ENCODE data around the gene ACOX3. TPM values are rescaled to one million over a fixed set of nuclear protein-coding genes. Genes with fewer than 3 reads are reported as not detected.

The ACOX3 gene
- polyA plus RNA-seq, 2 of the 4 experiments (the other 2 are of a cell fraction), result 4.9 to 8.2 TPM

- no peak for TF ChIP-seq EP300 (IDR thresholded peaks at IDR 0.05)
These were observed 39.7 kb downstream of the ACOX3 start (continued) for GRCh38 chr4:8400632-8401325.

GRCh38 chr4:8399298-8399697 lies 41.2 kb downstream of the ACOX3 start:
- H3K9me3 ChIP-seq, result no peaks in the 10 kb centered on the region
- 86% methylated on average over 11 of the region's 15 CpGs for WGBS (ENCODE audit: missing lambda C conversion rate)
- POLR2A ChIA-PET, result no interaction called here
- no peak overlapping the region for H3K27ac ChIP-seq
- no peak overlapping the region for H3K4me2 ChIP-seq
- FAIRE-seq (no peak), DNase-seq (ENCODE audit: low read depth in 1 of 2, low spot score in 1 of 2) (no peak), ATAC-seq (no peak)
- H3K4me1 ChIP-seq, result peaks cover 3% of the 10 kb centered on the region; the same call in 1 of the 3 replicates
- TF ChIP-seq ATOH8 (CRISPR knock-in tag; IDR thresholded peaks at IDR 0.05; ENCODE audit: low read depth) (no peak), POLR2AphosphoS2 (conservative IDR thresholded peaks at IDR 0.05; ENCODE audit: low read length) (no peak), CEBPB (IDR thresholded peaks at IDR 0.05) (no peak), ELK1 (IDR thresholded peaks at IDR 0.05; ENCODE audit: low read depth, low read length) (no peak), E2F6 (IDR thresholded peaks at IDR 0.05; ENCODE audit: borderline replicate concordance, low read depth) (no peak), NPAS2 (CRISPR knock-in tag; IDR thresholded peaks at IDR 0.05; ENCODE audit: borderline replicate concordance) (no peak), HOXA7 (CRISPR knock-in tag; IDR thresholded peaks at IDR 0.05) (no peak), USF2 (IDR thresholded peaks at IDR 0.05) (no peak), EHF (CRISPR knock-in tag; IDR thresholded peaks at IDR 0.05) (no peak), TP53 (CRISPR knock-in tag; IDR thresholded peaks at IDR 0.05) (no peak), JUN (IDR thresholded peaks at IDR 0.05) (no peak), EHMT2 (IDR thresholded peaks at IDR 0.05; ENCODE audit: low read depth) (no peak), TFCP2L1 (CRISPR knock-in tag; IDR thresholded peaks at IDR 0.05) (no peak), SMC3 (IDR thresholded peaks at IDR 0.05) (no peak), CHD4 (IDR thresholded peaks at IDR 0.05; ENCODE audit: borderline replicate concordance) (no peak), BHLHE40 (IDR thresholded peaks at IDR 0.05; ENCODE audit: low read depth, low read length) (no peak), MAFK (IDR thresholded peaks at IDR 0.05; ENCODE audit: partially characterized antibody) (no peak), MAX (IDR thresholded peaks at IDR 0.05) (no peak)
- H3K4me3 ChIP-seq, result no peak overlapping the region
- CTCF ChIA-PET, result interaction anchor here (1.2 to 20.7 kb wide), 3 partner anchors 133 to 222 kb away, joined by 4 to 270 read pairs (median 33); no protein-coding TSS in a partner anchor

- no peak overlapping the region for H3K27ac ChIP-seq
- H3K4me2 ChIP-seq, result no peak overlapping the region
- no peaks in the 10 kb centered on the region for H3K9me3 ChIP-seq
- FAIRE-seq (no peak), ATAC-seq (no peak), DNase-seq (ENCODE audit: low read depth in 1 of 2, low spot score in 1 of 2) (no peak)
- CTCF ChIA-PET, result interaction anchor here (0.6 to 20.7 kb wide), 4 partner anchors 120 to 222 kb away, joined by 4 to 270 read pairs (median 18); no protein-coding TSS in a partner anchor
- POLR2A ChIA-PET, result no interaction called here
- H3K4me3 ChIP-seq, result no peak overlapping the region
- TF ChIP-seq RCOR1 (IDR thresholded peaks at IDR 0.05; ENCODE audit: low read depth, low read length), result no peak
- TF ChIP-seq TP53 (CRISPR knock-in tag; IDR thresholded peaks at IDR 0.05), result no peak
- TF ChIP-seq ZC3H11A (IDR thresholded peaks at IDR 0.05), result no peak
- no peak for TF ChIP-seq CBX8 (IDR thresholded peaks at IDR 0.05)
- TF ChIP-seq CTCF (IDR thresholded peaks at IDR 0.05), result no peak
- no peak for TF ChIP-seq ESRRA (IDR thresholded peaks at IDR 0.05; ENCODE audit: borderline replicate concordance, low read length)
- TF ChIP-seq TFCP2L1 (CRISPR knock-in tag; IDR thresholded peaks at IDR 0.05), result no peak
- TF ChIP-seq EHF (CRISPR knock-in tag; IDR thresholded peaks at IDR 0.05), result no peak
- no peak for TF ChIP-seq ZSCAN20 (CRISPR knock-in tag; IDR thresholded peaks at IDR 0.05)
- TF ChIP-seq RAD21 (conservative IDR thresholded peaks at IDR 0.05 in 1 of 2, IDR thresholded peaks at IDR 0.05 in 1 of 2), result no peak
- TF ChIP-seq BCL3 (IDR thresholded peaks at IDR 0.05), result no peak
- TF ChIP-seq HES2 (IDR thresholded peaks at IDR 0.05), result no peak
- WGBS (ENCODE audit: missing lambda C conversion rate), result 93% methylated on average over 9 of the region's 9 CpGs
- peaks cover 9% of the 10 kb centered on the region; the same call in 2 of the 3 replicates for H3K4me1 ChIP-seq
These were observed 42.2 kb downstream of the ACOX3 start for GRCh38 chr4:8398347-8398746.
